LNCAP (cell line): ENCODE results near the gene GSC.

Experiments used
- CTCF ChIP-seq: fragments of 450-650 bp; IDR thresholded peaks from 2 replicates; pipeline ENCODE4 v1.5.1; 2017; ENCODE audit warnings: mild to moderate bottlenecking

Gene GSC

GRCh38 chr14:94751321-94751720 lies 18.6 kb downstream of the GSC start:
- TF ChIP-seq CTCF = no peak

- TF ChIP-seq CTCF = no peak
Observed at GRCh38 chr14:94750371-94750770, 19.5 kb downstream of the GSC start.

- peak; percentile 89 for TF ChIP-seq CTCF
Observed at GRCh38 chr14:94748667-94749347, 21.1 kb downstream of the GSC start.

- no peak for TF ChIP-seq CTCF
Observed at GRCh38 chr14:94747739-94748138, 22.2 kb downstream of the GSC start.

GRCh38 chr14:94746131-94746530 lies 23.8 kb downstream of the GSC start:
- TF ChIP-seq CTCF = no peak

- no peak for TF ChIP-seq CTCF
Observed at GRCh38 chr14:94738751-94739150, 31.2 kb downstream of the GSC start.

GRCh38 chr14:94738097-94738496 lies 31.8 kb downstream of the GSC start:
- TF ChIP-seq CTCF = no peak

GRCh38 chr14:94728950-94729349 lies 41.0 kb downstream of the GSC start:
- TF ChIP-seq CTCF = no peak
